GM18526 (cell line): ENCODE results near the gene LRRC28.

Source experiments
- POLR2A ChIP-seq: IDR thresholded peaks from 3 replicates; pipeline ENCODE4 v1.6.1; 2011; ENCODE audit not compliant: insufficient read length; ENCODE audit errors: extremely low read depth

LRRC28 gene

GRCh38 chr15:99250857-99251841 lies at the start of gene LRRC28:
Gene LRRC28 (plus strand): TSS chr15:99251481. CDS start chr15:99255958, 4,477 bp downstream.
- peak; percentile 85 for TF ChIP-seq POLR2A

- no peak for TF ChIP-seq POLR2A
Measured at GRCh38 chr15:99202176-99202552, 49.1 kb upstream of the LRRC28 start.

GRCh38 chr15:99207672-99208071 lies 43.6 kb upstream of the LRRC28 start:
- no peak for TF ChIP-seq POLR2A

DNA sequence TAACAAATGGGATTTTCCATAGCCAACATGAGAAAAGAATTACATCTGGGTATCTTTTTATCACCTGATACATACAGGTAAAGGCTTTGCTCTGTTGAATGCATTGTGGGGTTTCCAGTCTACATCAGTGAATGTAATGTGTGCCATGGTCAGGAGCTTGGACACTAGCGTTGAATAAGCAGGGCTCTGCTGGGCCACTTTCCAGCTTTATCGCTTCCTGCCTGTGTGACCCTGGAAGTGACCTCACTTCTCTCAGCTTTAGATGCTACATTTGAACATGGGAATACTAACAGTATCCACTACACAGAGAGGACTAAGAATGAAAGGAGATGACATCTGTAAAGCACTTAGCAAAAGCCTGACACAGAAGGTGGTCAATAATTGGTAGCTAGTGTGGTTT lies 42.0 kb upstream of the LRRC28 start:
- TF ChIP-seq POLR2A: no peak

GRCh38 chr15:99210334-99210733 lies 40.9 kb upstream of the LRRC28 start:
- TF ChIP-seq POLR2A: no peak

DNA sequence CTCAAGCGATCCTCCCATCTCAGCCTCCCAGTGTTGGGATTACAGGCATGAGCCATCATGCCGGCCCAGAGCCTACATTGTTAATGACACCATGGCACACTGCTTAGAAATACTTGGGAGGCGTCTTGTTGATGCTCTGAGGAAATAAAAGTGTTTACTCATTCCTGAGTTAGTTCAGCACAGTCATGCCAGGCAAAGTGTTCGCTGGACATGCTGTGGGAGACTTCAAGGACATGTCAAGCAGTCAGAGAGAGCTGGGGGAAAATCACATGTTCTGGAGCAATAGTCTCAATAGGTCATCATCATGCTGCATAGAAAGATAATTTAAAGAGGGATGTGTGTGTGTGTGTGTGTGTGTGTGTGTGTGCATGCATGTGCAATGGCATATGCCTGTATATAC lies 39.4 kb upstream of the LRRC28 start:
- no peak for TF ChIP-seq POLR2A

GRCh38 chr15:99212406-99212805 lies 38.9 kb upstream of the LRRC28 start:
- no peak for TF ChIP-seq POLR2A

DNA sequence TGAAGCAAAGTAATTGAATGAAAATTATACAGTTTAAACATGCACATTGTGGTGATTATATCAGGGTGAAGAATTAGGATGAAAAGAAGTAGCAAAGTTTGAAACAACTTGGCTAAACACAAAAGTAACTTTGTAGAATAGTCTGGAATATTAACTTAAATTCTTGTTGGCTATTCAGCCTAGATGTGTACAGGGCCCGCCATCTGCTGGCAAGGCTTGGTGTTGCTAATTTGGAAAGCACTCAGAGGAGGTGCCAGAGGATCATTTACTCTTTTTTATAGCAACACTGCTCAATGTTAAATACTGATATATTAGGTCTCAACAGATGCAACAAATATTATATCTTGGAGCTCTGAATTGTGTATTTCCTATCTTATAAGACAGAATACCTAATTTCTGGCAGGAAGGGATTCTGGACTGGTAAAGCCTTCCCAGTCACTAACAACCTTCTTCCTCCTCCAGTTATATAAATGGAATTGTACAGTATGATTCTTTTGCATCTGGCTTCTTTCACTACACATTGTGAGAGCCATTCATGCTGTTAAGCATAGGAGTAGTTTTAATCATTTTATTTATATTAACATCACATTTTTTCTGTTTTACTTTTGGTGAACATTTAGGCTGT lies 38.0 kb upstream of the LRRC28 start:
- no peak for TF ChIP-seq POLR2A

- TF ChIP-seq POLR2A: no peak
Measured at GRCh38 chr15:99224372-99225214, 26.7 kb upstream of the LRRC28 start.

DNA sequence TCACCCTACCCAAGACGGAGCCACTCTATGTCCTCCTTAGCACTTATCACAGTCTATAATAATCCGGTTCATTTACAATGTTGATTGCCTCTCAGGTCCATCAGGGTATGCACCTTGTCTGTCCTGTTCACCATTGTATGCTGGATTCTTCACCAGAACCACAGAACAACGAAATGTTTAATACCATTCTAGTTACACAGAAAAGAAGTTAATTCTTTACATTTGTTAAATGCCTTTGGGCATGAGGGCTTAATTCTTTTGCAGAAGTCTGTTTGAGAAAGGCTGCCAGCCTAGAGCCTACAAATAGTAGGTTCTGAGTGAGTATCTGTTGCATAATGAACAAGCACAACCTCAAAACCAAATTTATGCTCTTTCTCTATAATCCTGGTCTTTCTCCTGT lies 24.5 kb upstream of the LRRC28 start:
- no peak for TF ChIP-seq POLR2A

DNA sequence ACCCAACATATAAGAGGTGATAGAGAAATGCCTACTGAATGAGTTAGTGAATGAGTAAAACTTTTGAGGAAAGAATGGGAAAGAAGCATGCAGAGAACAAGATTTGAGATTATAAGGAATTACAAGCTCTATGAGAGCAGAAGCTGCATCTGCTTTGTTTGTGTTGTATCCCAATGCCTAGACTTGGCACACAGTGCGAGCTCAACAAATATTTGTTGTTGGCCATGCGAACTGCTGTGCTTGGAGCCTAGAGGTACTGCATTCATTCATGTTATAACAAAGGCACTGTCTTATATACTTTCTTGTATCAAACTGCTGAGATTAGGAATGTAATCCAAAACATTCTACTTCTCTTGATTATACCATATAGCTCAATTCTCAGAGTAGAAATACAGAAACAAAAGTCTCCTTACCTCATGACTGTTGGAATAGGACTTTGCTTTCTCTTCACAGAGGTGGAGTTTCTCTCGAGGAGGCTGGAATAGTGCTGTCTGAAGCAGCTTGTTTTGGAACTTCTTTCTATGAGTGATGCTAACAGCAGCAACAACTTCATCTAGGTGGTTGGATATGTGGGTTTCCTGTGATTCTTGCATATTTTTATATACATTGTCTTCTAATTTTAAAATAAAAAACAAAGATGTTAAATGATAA lies 23.0 kb upstream of the LRRC28 start:
- TF ChIP-seq POLR2A: no peak

GRCh38 chr15:99230867-99231266 lies 20.4 kb upstream of the LRRC28 start:
- no peak for TF ChIP-seq POLR2A

GRCh38 chr15:99232740-99233139 lies 18.5 kb upstream of the LRRC28 start:
- no peak for TF ChIP-seq POLR2A

- TF ChIP-seq POLR2A: no peak
Measured at GRCh38 chr15:99238849-99239248, 12.4 kb upstream of the LRRC28 start.
